ENCODE measurements around the gene SLIT3. TPM values are rescaled to one million over a fixed set of nuclear protein-coding genes. Genes with fewer than 3 reads are reported as not detected.
A peak's percentile ranks its signal among the peaks of the same experiment; 100 is the strongest.

The SLIT3 gene
- polyA plus RNA-seq, 1 of the 3 experiments (the other 2 are of a cell fraction): 119 TPM

DNA sequence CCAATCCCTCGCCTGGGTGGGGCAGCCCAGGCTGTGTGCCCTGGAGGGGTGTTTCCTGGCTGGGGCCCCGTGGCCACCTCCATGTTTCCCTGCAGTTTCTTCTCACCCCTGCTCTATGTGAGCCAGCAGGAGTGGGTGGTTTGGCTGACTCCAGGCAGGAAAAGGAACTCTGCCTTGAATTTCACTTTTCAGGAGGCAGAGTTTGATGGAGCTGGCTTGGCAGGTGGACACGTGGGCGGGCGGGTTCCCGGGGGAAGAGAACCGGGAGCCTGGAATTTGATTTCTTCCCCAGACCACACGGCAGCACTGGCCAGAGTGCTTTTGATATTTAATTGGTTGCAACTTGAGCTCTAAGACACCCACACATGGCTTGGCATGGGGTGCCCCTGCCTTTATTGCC is 601.9 kb downstream of the SLIT3 start:
- H3K79me2 ChIP-seq (ENCODE audit: insufficient read depth): no peaks in the 10 kb centered on the region
- POLR2A ChIA-PET: no interaction called here
- no peaks in the 10 kb centered on the region for H3K9me3 ChIP-seq
- no peaks in the 10 kb centered on the region for H3F3A ChIP-seq (replicated peaks; ENCODE audit: insufficient read depth)
- H3K9me2 ChIP-seq: no peaks in the 10 kb centered on the region
- TF ChIP-seq TEAD4 (IDR thresholded peaks at IDR 0.05; ENCODE audit: borderline replicate concordance, insufficient read depth) (no peak), POLR2AphosphoS5 (IDR thresholded peaks at IDR 0.05; ENCODE audit: low read depth, low read length) (no peak), GABPA (IDR thresholded peaks at IDR 0.05; ENCODE audit: low read depth) (no peak), RXRA (IDR thresholded peaks at IDR 0.05; ENCODE audit: borderline replicate concordance, low read depth) (no peak), SIN3A (IDR thresholded peaks at IDR 0.05; ENCODE audit: borderline replicate concordance, low read depth, low read length) (no peak), EZH2phosphoT487 (IDR thresholded peaks at IDR 0.05; ENCODE audit: borderline replicate concordance, low read depth) (no peak), FOXJ3 (CRISPR knock-in tag; IDR thresholded peaks at IDR 0.05) (no peak), RCOR1 (IDR thresholded peaks at IDR 0.05; ENCODE audit: low read length) (no peak), NFIC (IDR thresholded peaks at IDR 0.05; ENCODE audit: borderline replicate concordance) (no peak), RFX5 (IDR thresholded peaks at IDR 0.05; ENCODE audit: low read length) (no peak), EP300 (IDR thresholded peaks at IDR 0.05; ENCODE audit: borderline replicate concordance in 1 of 2, low read depth in 1 of 2, low read length in 1 of 2) (no peak), CHD2 (IDR thresholded peaks at IDR 0.05; ENCODE audit: low read length, partially characterized antibody) (no peak), MXI1 (IDR thresholded peaks at IDR 0.05; ENCODE audit: low read depth, low read length) (no peak), RAD21 (IDR thresholded peaks at IDR 0.05; ENCODE audit: low read length) (no peak), YY1 (IDR thresholded peaks at IDR 0.05; ENCODE audit: low read depth) (no peak)
- TF ChIP-seq, protein P1, sequence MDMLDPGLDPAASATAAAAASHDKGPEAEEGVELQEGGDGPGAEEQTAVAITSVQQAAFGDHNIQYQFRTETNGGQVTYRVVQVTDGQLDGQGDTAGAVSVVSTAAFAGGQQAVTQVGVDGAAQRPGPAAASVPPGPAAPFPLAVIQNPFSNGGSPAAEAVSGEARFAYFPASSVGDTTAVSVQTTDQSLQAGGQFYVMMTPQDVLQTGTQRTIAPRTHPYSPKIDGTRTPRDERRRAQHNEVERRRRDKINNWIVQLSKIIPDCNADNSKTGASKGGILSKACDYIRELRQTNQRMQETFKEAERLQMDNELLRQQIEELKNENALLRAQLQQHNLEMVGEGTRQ (IDR thresholded peaks at IDR 0.05; ENCODE audit: borderline replicate concordance, low read depth, low read length): no peak
- TF ChIP-seq, protein P2, sequence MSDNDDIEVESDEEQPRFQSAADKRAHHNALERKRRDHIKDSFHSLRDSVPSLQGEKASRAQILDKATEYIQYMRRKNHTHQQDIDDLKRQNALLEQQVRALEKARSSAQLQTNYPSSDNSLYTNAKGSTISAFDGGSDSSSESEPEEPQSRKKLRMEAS (IDR thresholded peaks at IDR 0.05; ENCODE audit: low read depth): no peak
- TF ChIP-seq, protein P3, sequence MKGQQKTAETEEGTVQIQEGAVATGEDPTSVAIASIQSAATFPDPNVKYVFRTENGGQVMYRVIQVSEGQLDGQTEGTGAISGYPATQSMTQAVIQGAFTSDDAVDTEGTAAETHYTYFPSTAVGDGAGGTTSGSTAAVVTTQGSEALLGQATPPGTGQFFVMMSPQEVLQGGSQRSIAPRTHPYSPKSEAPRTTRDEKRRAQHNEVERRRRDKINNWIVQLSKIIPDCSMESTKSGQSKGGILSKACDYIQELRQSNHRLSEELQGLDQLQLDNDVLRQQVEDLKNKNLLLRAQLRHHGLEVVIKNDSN (IDR thresholded peaks at IDR 0.05; ENCODE audit: borderline replicate concordance, low read depth): no peak
- TF ChIP-seq, protein P4, sequence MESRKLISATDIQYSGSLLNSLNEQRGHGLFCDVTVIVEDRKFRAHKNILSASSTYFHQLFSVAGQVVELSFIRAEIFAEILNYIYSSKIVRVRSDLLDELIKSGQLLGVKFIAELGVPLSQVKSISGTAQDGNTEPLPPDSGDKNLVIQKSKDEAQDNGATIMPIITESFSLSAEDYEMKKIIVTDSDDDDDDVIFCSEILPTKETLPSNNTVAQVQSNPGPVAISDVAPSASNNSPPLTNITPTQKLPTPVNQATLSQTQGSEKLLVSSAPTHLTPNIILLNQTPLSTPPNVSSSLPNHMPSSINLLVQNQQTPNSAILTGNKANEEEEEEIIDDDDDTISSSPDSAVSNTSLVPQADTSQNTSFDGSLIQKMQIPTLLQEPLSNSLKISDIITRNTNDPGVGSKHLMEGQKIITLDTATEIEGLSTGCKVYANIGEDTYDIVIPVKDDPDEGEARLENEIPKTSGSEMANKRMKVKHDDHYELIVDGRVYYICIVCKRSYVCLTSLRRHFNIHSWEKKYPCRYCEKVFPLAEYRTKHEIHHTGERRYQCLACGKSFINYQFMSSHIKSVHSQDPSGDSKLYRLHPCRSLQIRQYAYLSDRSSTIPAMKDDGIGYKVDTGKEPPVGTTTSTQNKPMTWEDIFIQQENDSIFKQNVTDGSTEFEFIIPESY (IDR thresholded peaks at IDR 0.05; ENCODE audit: borderline replicate concordance, low read depth): no peak
- 77% methylated on average over 8 of the region's 8 CpGs for WGBS (ENCODE audit: low lambda C conversion rate)
- no peaks in the 10 kb centered on the region for H4K20me1 ChIP-seq (ENCODE audit: insufficient read depth)
- peaks cover 0 to 17% of the 10 kb centered on the region in 2 experiments; a peak in 1 of 4 replicates for H3K4me1 ChIP-seq (ENCODE audit: control insufficient read depth in 1 of 2, insufficient read depth in 2 of 2, low read depth in 1 of 2, low read length in 1 of 2)
- no peak overlapping the region for H3K4me3 ChIP-seq (ENCODE audit: low read depth in 2 of 2, low read length in 1 of 2)
- no peak overlapping the region for H3K4me2 ChIP-seq
- H3K27me3 ChIP-seq (ENCODE audit: insufficient read depth): no peaks in the 10 kb centered on the region
- H3K9ac ChIP-seq: no peak overlapping the region
- no peak overlapping the region for H2AFZ ChIP-seq (ENCODE audit: low read depth)
- CTCF ChIA-PET: interaction anchor here (1.3 to 1.6 kb wide), 2 partner anchors 10 to 18 kb away, joined by 3 to 4 read pairs; no protein-coding TSS in a partner anchor
- peak overlapping the region in 1 of 2 experiments; percentile 39; a peak in 1 of 4 replicates for H3K27ac ChIP-seq (ENCODE audit: low read depth in 2 of 2, low read length in 1 of 2)
- no peak for DNase-seq
- peaks cover 0 to 88% of the 10 kb centered on the region in 2 experiments for H3K36me3 ChIP-seq (replicated peaks in 1 of 2; ENCODE audit: control insufficient read depth in 1 of 2, insufficient read depth in 2 of 2, low read length in 1 of 2)

All from SK-N-SH (cell line).